ENCODE data around the gene VEPH1.

- no peak for TF ChIP-seq POLR2AphosphoS5 (IDR thresholded peaks at IDR 0.05; ENCODE audit: low read depth, low read length)
- no peak for TF ChIP-seq POLR2A (IDR thresholded peaks at IDR 0.05; ENCODE audit: low read depth, low read length)
These were observed 140.9 kb downstream of the VEPH1 start for GRCh38 chr3:157362348-157362747.
